ENCODE data around the gene LCN6.

DNA sequence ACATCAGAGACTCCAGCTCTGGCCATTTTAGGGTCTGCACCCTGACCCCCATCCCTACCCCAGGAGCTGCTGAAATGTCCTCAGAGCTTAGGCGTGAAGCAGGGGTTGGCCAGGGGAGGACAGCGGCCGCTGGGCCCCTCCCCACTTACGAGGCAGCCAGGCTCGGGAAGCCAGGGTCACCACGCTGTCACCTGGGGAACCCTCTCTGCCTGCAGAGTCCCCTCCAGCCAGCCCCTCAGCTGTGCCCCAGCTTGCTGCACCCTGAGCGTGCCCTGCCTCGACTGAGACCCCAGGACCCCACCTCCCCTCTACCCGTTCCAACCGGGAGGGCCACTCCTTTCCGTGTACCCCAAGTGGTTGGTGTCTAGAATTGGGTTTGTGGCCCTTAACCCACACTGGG lies 8.3 kb downstream of the LCN6 start:
- TF ChIP-seq CTCF (IDR thresholded peaks at IDR 0.05 in 2 of 3, conservative IDR thresholded peaks at IDR 0.05 in 1 of 3; ENCODE audit: insufficient read depth in 2 of 3, low read depth in 1 of 3, low read length in 3 of 3) = no peak
- TF ChIP-seq ATF3 (IDR thresholded peaks at IDR 0.05) = no peak
- TF ChIP-seq ATF3 (CRISPR knock-in tag; conservative IDR thresholded peaks at IDR 0.05) = no peak
- TF ChIP-seq ZNF324 (CRISPR knock-in tag; IDR thresholded peaks at IDR 0.05) = no peak
- TF ChIP-seq POLR2A (conservative IDR thresholded peaks at IDR 0.05) = no peak
- TF ChIP-seq TGIF2 (CRISPR knock-in tag; IDR thresholded peaks at IDR 0.05) = no peak
- TF ChIP-seq NFRKB (IDR thresholded peaks at IDR 0.05; ENCODE audit: low read depth) = no peak
- TF ChIP-seq ZBTB34 (CRISPR knock-in tag; IDR thresholded peaks at IDR 0.05) = no peak
- TF ChIP-seq, protein P1, sequence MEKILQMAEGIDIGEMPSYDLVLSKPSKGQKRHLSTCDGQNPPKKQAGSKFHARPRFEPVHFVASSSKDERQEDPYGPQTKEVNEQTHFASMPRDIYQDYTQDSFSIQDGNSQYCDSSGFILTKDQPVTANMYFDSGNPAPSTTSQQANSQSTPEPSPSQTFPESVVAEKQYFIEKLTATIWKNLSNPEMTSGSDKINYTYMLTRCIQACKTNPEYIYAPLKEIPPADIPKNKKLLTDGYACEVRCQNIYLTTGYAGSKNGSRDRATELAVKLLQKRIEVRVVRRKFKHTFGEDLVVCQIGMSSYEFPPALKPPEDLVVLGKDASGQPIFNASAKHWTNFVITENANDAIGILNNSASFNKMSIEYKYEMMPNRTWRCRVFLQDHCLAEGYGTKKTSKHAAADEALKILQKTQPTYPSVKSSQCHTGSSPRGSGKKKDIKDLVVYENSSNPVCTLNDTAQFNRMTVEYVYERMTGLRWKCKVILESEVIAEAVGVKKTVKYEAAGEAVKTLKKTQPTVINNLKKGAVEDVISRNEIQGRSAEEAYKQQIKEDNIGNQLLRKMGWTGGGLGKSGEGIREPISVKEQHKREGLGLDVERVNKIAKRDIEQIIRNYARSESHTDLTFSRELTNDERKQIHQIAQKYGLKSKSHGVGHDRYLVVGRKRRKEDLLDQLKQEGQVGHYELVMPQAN (IDR thresholded peaks at IDR 0.05; ENCODE audit: borderline replicate concordance) = no peak
- no peak for TF ChIP-seq ZNF785 (CRISPR knock-in tag; IDR thresholded peaks at IDR 0.05)

All from K562 (cell line).